Natural killer cell (primary cell): ENCODE measurements around the gene TRIP10. TPM values are rescaled to one million over a fixed set of nuclear protein-coding genes. Genes with fewer than 3 reads are reported as not detected.
A peak's percentile ranks its signal among the peaks of the same experiment; 100 is the strongest.

ENCODE experiments used
- ATAC-seq, 3 donors: fragments of 150-1000 bp in 2 of 3; fragments of 200-7000 bp in 1 of 3; cut with Tn5 transposase; 1 replicate in 1 of 3; 2 replicates in 2 of 3; pipeline ENCODE4 v1.10.0; 2021; ENCODE audit warnings: mild to moderate bottlenecking in 2 of 3, moderate library complexity in 2 of 3
- DNase-seq, 2 donors: peaks; one replicate each; pipeline versions ENCODE4 v3.0.0 to v3.0.0-alpha.2; 2013 to 2021; ENCODE audit warnings: mixed read lengths in 1 of 2
- H3K27ac ChIP-seq: one replicate; pipeline ENCODE4 v1.5.1; 2013; ENCODE audit warnings: mild to moderate bottlenecking, low read length
- H3K27me3 ChIP-seq: one replicate; pipeline ENCODE4 v1.6.1; 2013; ENCODE audit warnings: low read length; ENCODE audit not compliant: control insufficient read depth, insufficient read depth
- H3K36me3 ChIP-seq: one replicate; pipeline ENCODE4 v1.6.1; 2013; ENCODE audit warnings: low read length; ENCODE audit not compliant: control insufficient read depth, insufficient read depth
- H3K4me1 ChIP-seq: one replicate; pipeline ENCODE4 v1.6.1; 2013; ENCODE audit warnings: low read length; ENCODE audit not compliant: control insufficient read depth, insufficient read depth
- H3K4me3 ChIP-seq: one replicate; pipeline ENCODE4 v1.5.1; 2013; ENCODE audit warnings: low read length
- H3K9me3 ChIP-seq: one replicate; pipeline ENCODE4 v1.6.1; 2013; ENCODE audit warnings: low read length; ENCODE audit not compliant: control insufficient read depth, insufficient read depth
- H3K27ac Mint-ChIP-seq, 2 donors: one replicate each; pipeline ENCODE4 v1.8.0; 2022; ENCODE audit warnings: mild to moderate bottlenecking in 2 of 2, mixed read lengths in 2 of 2, moderate library complexity in 1 of 2
- H3K27me3 Mint-ChIP-seq, 2 donors: one replicate each; pipeline ENCODE4 v1.8.0; 2022; ENCODE audit warnings: low read depth in 2 of 2, mixed read lengths in 2 of 2
- H3K36me3 Mint-ChIP-seq: one replicate; pipeline ENCODE4 v1.8.0; 2022; ENCODE audit warnings: mixed read lengths
- H3K4me1 Mint-ChIP-seq, 2 donors: one replicate each; pipeline ENCODE4 v1.8.0; 2022; ENCODE audit warnings: mixed read lengths in 2 of 2
- H3K4me3 Mint-ChIP-seq: one replicate; pipeline ENCODE4 v1.8.0; 2022; ENCODE audit warnings: mild to moderate bottlenecking, moderate library complexity, mixed read lengths
- H3K9me3 Mint-ChIP-seq, 2 donors: one replicate each; pipeline ENCODE4 v1.8.0; 2022; ENCODE audit warnings: mixed read lengths in 2 of 2
- CTCF ChIP-seq: fragments of 200-600 bp; IDR thresholded peaks from one replicate; pipeline ENCODE4 v1.8.0; 2022; ENCODE audit warnings: antibody characterized with exemption
- WGBS: methylation state at CpG from one replicate; pipeline ENCODE4 v1.1.7; 2013; ENCODE audit warnings: missing lambda C conversion rate; ENCODE audit not compliant: insufficient coverage; 5-methylcytosine and 5-hydroxymethylcytosine counted together
- intact Hi-C: fragments of 100-400 bp; cut with micrococcal nuclease; formaldehyde crosslinking; loops from one replicate; pipeline ENCODE4 v1.14.2; 2022
- total RNA-seq, 4 donors: library from RNA; stranded (reverse); fragments of 120-200 nt in 1 of 4; gene quantifications; one replicate each; pipeline versions ENCODE4 v1.2.3 to v1.2.4, GENCODE V29; 2013 to 2022

Gene TRIP10
- total RNA-seq, 3 donors from 2014 or later (not counting 1 experiment from before 2014, with no cell fraction given), result 1.0 to 5.2 (median 3.3) TPM

GRCh38 chr19:6790194-6791128 lies 51.0 kb downstream of the TRIP10 start:
- no peaks in the 10 kb centered on the region for H3K27me3 Mint-ChIP-seq
- Histone ChIP-seq H3K27me3 (no peaks in the 10 kb centered on the region), H3K27ac (no peak overlapping the region), H3K4me1 (peaks cover 15% of the 10 kb centered on the region), H3K36me3 (peaks cover 9% of the 10 kb centered on the region), H3K9me3 (no peaks in the 10 kb centered on the region), H3K4me3 (no peak overlapping the region)
- no peak for TF ChIP-seq CTCF
- ATAC-seq, result no peak
- WGBS, result 79% methylated on average over 5 of the region's 5 CpGs
- peak overlapping the region; percentile 71 to 72 for H3K27ac Mint-ChIP-seq
- no peaks in the 10 kb centered on the region for H3K9me3 Mint-ChIP-seq
- no peak overlapping the region for H3K4me3 Mint-ChIP-seq
- peaks cover 48 to 79% of the 10 kb centered on the region in 2 donors for H3K4me1 Mint-ChIP-seq
- H3K36me3 Mint-ChIP-seq, result no peaks in the 10 kb centered on the region
- no peak for DNase-seq
- intact Hi-C loops, result no loop called here

GRCh38 chr19:6791237-6791636 lies 51.8 kb downstream of the TRIP10 start:
- Mint-ChIP-seq H3K27me3 (no peaks in the 10 kb centered on the region), H3K4me1 (peaks cover 50 to 81% of the 10 kb centered on the region in 2 donors), H3K36me3 (no peaks in the 10 kb centered on the region), H3K27ac (peak overlapping the region; percentile 71 to 72), H3K4me3 (no peak overlapping the region), H3K9me3 (no peaks in the 10 kb centered on the region)
- no peak overlapping the region for H3K27ac ChIP-seq
- no peak for DNase-seq
- intact Hi-C loops, result no loop called here
- 91% methylated on average over 6 of the region's 6 CpGs for WGBS
- no peaks in the 10 kb centered on the region for H3K27me3 ChIP-seq
- no peak for ATAC-seq
- H3K9me3 ChIP-seq, result no peaks in the 10 kb centered on the region
- H3K36me3 ChIP-seq, result peaks cover 9% of the 10 kb centered on the region
- peaks cover 15% of the 10 kb centered on the region for H3K4me1 ChIP-seq
- no peak overlapping the region for H3K4me3 ChIP-seq
- no peak for TF ChIP-seq CTCF

- Mint-ChIP-seq H3K4me3 (no peak overlapping the region), H3K36me3 (no peaks in the 10 kb centered on the region), H3K27me3 (no peaks in the 10 kb centered on the region), H3K9me3 (no peaks in the 10 kb centered on the region), H3K27ac (peak overlapping the region; percentile 71 to 72), H3K4me1 (peaks cover 57 to 82% of the 10 kb centered on the region in 2 donors)
- peaks cover 18% of the 10 kb centered on the region for H3K4me1 ChIP-seq
- no peaks in the 10 kb centered on the region for H3K27me3 ChIP-seq
- no peaks in the 10 kb centered on the region for H3K9me3 ChIP-seq
- intact Hi-C loops, result no loop called here
- DNase-seq (peak in 1 of 2 donors; percentile 25), ATAC-seq (no peak)
- 83% methylated on average over 2 of the region's 4 CpGs for WGBS
- no peak overlapping the region for H3K27ac ChIP-seq
- TF ChIP-seq CTCF, result no peak
- peaks cover 7% of the 10 kb centered on the region for H3K36me3 ChIP-seq
- H3K4me3 ChIP-seq, result no peak overlapping the region
Observed at GRCh38 chr19:6793411-6793810, 53.9 kb downstream of the TRIP10 start.
